HG03565 (cell line): Measurements from ENCODE around the gene PKNOX2.

Experiments used
- ATAC-seq: cut with Tn5 transposase; IDR thresholded peaks from one replicate; pipeline ENCODE4 v1.9.1; 2021; ENCODE audit warnings: mild to moderate bottlenecking, moderate library complexity; ENCODE audit not compliant: unreplicated experiment

The PKNOX2 gene

DNA sequence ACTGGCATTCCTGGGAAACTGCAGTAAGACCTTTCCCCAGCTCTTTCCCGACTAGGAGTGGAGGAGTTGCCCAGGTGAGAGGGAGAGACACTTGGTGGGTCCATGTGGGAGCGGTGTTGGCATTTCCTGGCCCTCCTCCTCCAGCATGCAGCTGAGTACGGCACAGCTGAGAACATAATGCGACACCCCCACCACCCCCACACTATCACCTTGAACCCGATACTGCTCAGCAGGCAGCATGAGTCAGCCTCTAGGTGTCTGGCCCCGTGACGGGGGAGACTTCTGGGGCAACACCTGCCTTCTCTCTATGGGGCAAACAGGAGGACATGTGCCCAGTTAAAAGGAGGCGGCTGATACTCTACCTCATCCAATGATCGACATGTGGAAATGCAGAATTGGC lies 64.4 kb downstream of the PKNOX2 start:
- no peak for ATAC-seq

DNA sequence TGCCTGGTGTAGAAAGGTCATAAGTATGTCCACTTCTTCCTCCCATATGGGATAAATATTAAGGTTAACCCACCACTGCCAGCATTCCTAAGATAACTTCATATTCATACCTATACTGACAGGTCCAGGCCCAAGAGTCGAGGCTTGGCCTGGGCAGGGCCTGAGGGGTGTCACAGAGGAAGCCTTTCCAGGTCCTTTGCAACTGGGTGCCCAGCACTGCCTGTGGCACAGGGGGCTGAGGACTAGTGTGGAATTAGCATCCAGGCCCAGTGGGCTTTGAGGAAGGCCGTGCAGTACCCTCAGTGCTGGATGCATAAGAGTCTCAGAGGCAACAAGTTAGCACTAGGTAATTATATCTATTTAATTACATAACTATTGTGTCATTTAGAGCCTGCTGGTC lies 65.4 kb downstream of the PKNOX2 start:
- no peak for ATAC-seq

DNA sequence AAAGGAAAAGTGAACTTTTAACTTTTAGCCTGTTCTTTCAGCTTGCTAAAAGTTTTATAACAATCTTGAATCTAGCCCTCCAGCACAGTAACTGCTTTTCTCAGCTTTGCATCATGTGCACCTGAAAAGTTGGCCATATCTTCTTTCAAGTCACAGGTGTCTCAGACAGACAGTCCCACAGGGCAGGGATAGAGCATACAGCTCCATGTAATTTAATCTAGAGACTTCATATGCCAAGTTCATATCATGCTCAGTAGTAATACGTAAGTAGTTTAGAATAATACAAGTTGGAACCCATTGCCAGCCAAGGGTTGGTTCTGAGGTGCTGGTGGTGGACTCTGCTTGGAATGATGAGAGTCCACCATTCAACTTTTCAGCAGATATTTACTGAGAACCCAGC lies 68.6 kb downstream of the PKNOX2 start:
- no peak for ATAC-seq

DNA sequence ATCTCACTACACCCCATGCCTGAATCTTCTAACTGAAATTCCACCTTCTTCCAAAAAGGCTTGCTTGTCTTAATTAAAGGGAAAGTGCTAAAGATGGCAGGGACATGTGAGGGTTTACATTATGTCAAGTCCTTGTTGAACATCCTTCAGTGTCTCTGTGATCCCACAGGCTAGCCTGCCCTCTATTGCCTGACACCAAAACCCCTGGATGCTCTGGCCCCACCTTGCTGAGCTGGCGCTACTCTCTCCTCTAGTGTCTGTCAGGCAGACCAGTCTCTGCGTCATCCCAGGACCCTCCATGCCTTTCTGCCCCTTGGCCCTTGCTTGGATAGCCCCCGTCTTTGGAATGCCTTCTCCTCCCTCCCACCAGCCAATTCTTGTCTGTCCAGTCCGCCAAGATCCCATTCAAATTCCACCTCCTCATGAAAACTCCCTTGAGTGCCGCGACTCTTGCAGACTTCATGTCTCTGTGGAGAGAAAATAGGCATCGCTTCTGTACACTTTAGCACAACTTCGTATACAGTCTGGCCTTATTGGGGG lies 69.3 kb downstream of the PKNOX2 start:
- no peak for ATAC-seq

DNA sequence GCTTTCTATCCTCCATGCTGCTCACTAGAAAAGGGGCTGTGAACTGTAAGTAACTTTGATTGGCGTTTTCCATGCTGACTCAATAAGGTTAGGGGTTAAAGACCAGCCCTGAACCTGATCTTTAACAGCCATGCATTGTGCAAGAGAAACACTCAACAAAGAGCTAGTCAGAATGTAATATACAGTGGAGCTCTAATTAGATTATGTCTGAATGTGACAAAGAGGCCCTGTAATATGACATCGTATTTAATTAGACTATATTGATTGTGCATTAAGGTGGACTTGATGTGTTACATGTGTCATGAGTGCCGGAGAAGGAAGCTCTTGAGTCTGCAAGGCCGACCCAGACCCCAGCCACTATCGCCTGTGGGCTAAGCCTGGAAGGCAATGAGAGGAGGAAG lies 70.5 kb downstream of the PKNOX2 start:
- ATAC-seq, result no peak

DNA sequence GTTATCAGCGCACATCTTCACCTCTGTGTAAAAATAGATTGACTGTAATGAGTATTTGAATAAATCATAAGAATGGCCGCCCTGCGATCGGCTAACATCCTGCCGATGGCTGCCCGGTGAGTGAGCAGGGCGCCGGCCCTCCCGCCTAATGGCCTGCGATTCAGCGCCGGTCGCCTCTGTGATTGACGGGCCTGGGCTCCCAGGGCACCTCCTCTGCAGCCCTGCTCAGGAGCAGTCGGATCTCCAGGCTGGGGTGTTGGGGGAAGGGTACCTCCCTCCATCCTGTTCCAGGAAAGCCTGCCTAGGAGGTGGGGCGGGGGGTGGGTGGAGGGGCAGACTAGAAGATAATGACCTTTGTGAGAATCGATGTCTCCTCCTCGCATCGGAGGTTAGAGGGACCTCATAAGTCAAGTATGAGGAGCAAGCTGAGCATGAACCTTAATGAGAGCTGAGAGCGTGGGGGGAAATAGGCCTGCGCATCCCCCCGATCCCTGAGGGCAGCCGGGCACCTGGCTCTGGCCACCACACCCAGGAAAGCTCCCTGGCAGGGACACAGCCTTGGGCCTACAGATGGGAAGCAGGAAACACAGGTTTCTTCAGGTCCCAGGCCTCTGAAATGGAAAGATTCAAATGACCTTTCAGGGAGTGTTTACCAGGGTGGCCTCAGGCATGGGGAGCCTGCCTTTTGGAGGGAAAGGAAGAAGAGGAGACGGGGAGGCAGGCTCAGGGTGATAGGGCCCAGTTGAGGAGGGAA lies 71.7 kb downstream of the PKNOX2 start:
- ATAC-seq, result no peak

DNA sequence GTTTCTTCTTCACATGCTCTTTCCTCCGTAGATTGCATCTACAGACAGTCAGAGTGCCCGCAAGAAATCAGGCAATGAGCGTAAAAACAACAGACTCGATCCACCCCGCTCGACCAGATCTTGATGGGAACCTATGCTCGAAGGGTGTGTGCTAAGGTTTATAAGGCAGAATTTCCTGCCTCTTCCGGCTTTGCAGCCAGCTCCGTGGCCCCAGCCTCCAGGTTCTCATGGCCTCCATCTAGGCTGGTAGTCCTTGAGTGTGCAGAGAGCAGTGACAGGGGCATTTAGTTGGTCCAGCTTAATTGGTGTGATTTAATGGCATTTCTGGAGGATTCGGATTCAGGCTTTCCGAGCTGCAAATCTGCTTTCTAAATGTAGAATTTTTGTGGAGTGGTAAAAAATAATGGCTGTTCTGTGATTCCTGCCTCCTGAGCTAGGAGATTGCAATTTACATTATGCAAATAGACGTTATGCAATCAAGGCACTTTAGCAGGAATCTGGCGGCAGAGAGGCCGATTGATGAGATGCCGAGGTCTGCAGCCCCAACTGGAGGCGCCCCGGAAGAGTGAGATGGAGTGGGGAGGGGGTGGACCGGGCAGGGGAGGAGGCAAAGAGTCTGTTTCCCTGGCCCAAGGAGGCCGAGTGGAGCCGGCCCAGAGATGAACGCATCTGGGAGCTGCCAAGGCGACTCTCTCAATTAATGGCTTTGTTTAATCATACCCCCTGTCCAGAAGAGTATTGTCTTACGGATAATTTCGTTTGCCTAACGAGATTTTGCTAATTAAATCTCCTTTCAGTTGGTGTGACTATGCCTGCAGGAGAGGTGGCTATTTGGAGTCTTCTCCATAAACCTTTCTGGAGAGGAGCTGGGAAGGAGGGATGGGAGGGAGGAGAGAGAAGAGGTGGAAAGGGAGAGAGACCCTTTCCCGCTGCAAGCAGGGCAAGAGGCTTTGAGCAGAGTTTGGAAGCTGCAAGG lies 75.3 kb downstream of the PKNOX2 start:
- no peak for ATAC-seq

DNA sequence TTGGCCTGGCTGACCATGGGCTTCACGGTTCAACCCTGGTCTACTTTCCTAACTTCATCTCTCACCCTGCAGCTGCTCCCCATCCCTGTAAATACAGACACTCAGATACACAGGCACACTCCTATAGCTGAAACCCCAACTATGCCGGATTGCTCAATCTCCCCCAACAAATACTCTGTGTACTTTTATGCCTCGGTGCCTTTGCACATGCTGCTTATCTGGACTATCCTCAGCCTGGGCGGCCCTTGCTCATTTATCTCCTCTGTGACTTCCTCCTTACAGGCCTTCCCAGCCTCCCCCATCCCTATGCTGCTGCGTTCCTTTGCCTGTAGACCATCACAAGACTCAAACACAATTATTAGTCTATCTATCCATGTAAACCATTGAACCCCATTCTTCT lies 76.6 kb downstream of the PKNOX2 start:
- ATAC-seq, result no peak

DNA sequence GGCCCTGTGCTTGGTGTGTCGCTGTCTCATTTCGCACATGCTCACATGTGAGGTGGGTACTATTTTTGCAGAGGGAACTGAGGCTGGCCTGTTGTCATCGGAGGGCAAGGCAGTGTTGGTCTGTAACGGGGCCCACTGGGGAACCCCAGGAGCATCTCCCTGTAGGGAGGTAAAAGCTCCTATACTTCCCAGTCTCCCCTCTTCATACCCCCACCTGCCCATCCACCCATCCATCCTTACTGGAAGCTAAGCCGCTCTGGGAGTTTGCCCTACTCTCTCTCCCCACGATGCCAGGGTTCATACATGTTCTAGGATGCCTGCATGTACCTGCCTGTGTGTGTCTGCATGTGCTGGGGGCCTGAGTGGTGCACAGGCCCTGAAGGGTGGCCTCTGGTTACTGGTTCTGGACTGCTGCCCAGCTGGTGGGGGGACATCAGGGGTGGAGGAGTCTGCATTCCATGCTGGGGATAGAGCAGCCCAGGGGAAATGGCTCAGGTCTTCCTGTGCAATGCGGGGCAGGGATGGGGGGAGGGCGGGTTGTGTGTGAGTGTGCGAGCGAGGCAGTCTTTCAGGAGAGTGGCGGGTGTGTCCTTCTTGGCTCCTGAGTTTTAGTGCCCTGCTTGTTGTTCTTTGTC lies 77.7 kb downstream of the PKNOX2 start:
- no peak for ATAC-seq

DNA sequence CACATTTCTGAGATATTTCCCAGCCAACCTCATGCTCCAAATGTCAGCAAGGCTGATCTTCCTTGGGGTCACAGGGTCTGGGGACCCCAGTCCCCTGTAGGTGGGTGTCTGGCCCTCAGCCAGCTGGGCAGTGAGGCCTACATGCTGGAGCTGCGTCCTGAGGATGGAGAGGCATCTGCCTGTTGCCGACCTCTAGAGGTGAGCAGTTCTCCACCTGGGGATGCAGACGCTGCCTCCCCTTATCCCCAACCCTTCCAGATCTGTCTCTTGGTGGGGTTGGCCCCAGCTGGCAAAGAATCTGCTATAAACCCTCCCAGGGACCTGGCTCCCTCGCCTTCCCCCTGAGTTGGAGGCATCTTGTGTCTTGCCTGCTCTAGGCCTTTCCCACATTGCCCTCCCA lies 79.6 kb downstream of the PKNOX2 start:
- no peak for ATAC-seq

DNA sequence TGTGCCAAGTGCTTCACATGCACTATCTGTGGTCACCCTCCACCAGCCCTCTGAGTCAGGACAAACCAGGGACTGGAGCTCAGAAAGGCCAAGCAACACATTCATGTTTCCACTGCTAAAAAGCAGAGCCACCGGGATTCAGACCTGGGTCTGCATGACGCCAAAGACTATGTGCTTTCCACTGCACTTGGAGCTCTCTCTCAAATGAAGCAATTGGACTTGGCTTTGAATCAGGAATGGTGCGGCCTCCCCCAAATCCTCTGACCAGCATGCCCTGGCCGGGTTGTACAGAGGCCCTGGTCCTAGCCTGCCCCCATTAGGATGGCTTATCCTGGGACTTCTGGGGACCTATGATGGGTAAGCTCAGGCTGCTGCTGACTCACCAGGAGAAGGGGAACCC lies 80.7 kb downstream of the PKNOX2 start:
- ATAC-seq, result no peak

DNA sequence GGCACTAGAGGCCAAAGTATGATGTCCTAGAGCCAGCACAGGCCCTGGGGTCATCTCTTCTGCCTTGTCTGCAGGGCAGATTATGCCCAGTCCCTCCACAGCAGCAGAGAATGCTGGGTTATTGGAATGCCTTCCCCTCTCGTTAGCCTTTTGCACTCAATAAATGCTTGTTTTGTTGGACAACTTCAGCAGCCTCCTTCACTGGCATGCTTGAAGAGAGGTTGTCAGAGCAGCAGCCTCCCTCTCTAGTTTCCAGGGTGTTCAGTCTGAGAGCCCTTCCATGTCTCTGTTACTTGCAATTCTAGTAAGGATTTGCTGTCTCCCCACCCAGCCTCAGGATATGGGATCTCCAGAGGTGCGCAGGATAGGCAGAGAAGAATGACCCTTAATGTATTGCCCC lies 82.9 kb downstream of the PKNOX2 start:
- ATAC-seq, result no peak

DNA sequence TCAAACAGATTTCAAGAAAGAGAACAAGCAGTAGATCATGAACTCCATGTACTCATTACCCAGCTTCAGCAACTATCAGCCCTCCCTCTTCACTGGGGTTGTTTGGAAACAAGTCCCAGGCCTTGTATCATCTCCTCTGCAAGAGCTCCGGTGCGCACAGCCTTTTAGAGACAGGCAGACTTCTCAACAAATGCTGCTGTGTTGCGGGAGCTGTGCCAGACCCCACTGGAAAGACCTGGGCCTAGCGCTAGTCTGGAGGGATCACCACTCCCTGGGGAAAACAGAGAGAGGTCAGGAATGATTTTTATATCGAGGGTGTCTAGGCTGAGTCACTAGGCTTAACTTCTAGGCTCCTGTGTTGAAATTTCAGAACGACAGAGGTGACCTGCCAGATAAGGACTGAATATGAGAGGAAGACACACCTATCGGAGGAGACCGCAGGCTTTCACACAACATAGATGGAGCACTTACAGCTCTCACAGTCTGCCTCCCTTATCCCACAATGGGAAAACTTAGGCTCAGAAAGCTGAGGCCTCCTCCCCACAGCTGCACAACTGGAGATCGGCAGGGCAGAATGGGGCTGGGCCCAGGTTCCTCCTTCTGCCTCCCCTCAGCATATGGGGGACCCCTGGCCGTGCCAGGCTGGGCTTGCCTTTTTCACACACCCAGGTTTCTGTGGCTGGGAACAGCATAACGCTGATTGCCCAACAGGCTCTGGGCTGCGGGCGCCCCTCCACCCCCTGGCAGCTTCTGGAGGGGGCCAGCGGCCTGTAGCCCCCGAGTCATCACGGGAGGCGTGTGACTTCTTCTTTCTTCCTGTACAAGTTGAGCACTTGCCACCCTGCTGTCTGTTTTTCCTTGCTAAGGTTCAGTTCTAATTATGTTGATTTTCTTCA lies 86.0 kb downstream of the PKNOX2 start:
- no peak for ATAC-seq

DNA sequence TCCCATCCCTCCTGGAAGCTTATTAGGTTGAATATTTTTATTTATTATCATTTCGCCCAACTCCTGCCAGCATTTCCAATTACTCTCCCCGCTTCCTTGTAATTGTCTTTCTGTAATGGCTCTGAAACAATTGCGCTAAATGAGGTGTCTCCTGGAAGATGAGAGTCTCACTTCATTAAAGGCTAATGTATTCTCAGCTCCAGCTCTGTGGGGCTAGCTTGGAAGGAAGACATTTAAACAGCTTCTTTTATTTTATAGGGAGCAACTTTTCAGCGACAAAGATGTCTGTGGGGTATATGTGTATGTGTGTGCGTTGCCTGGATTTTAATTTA lies 86.6 kb downstream of the PKNOX2 start:
- no peak for ATAC-seq

DNA sequence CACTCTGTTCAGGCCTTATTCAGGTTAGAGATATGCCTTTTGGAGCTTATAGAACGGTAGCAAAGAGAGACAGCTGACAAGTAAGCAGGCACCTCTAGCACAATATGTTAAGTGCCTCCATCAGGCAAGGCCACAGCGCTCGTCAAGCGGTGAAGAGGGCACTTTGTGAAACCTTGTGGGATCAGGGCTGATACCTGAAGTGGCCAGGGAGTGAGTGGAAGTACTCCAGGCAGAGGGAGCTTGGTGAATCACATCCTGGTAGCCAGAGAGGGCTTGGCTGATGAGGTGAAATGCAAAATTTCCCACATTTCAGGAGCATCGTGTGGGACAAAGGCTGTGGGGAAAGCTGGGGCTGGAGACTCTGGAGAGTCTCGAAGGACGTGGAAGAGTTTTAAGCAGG lies 87.4 kb downstream of the PKNOX2 start:
- ATAC-seq, result no peak

DNA sequence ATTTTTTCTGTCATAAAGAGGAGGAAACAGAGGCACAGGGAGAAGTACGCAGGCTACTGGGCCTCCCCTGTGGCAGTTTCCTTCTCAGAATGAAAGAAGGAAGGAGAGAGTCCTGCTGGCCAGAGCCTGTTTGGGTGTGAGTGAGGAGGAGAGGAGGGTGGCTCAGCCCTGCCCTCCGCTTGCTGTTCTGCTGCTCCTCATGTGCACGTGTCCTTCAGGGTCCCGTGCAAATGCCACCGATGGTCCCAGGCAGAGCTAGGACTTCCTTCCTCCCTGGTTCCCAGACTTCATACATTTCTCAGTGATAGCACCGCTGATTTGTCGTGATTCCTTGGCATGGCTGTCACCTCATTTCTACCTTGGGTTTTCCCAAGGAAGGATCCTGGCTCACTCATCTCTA lies 88.7 kb downstream of the PKNOX2 start:
- no peak for ATAC-seq

DNA sequence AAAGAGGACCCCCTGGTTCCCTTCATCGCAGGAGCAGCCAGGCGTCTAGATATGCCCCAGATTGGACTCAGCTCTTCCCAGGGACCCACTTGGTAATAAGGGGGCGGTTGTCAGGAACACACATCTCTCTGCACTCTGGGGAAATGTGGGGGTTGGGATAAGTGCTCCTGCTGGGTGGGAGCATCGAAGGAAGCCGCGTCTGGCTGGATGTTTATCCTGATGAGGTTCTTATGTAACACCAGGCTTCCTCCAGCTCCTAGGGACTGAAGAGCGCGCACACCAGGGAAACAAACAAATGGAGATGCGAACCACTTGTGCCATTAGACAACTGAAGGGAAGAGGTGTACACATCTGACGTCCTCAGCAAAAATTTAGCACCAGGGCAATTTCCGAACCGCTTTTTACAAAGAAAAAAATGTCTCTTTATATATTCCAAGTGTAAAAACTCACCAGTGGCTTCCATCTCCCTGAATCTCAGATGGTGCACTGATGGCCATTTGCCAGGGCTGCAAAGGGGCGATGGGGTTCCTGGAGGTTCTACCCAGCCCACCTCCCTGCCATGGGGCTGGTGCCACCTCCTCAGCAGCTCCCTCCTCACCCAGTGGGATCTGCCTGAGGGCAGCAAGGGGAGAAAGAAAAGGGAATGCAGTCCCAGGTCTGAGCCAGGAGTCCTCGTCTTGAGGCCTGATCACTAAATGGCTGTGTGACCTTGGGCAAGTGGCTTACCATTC lies 89.4 kb downstream of the PKNOX2 start:
- ATAC-seq, result no peak

DNA sequence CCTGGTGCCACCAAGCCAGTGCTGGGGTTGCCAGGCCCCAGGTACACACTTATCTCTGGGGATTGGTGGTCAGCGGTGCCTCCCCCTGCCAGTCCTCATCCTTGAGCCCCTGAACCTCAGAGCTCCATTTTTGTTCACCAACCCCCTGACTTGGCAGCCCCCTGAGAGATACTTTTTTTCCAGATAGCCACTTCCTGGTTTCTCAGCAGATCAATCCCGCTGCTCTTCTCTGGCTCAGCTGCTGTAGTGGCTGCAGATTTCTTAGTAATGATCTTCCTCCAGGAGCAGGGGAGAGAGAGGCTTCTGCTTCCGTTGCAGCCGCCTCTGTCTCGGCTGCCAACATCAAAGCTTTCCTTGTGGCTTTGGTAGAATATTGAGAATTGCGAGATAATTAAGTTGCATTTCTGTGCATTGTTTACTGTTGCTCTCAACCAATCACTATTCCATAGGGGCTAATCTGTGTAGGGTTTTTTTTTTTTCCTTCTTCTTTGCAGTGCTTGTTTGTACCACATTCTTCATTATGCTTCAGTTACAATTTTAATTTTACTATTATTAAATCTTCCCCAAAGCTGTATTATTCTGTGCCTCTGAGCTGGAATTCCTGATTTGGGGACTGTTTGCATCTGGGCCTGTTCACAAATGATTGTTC lies 92.1 kb downstream of the PKNOX2 start:
- ATAC-seq, result no peak

DNA sequence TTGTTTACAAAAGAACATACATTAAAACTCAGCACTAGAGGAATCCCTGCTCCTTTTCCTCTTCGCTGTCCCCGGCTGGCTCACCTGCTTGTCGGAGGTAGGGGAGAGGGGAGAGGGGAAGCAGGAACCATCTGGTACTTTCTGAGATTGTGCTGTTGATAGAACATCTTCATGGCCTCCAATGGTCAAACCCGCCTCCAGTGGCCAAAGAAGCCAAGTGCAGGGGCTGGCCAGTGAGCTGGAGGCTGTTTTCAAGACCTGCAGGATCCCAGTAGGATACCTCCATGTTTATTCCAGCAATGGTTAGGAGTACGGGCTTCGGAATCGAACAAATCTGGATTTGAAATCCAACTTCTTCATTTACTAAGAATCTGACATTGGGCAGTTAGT lies 92.6 kb downstream of the PKNOX2 start:
- ATAC-seq, result no peak
